ENCODE measurements around the gene GIPC3. TPM values are rescaled to one million over a fixed set of nuclear protein-coding genes. Genes with fewer than 3 reads are reported as not detected.
"Not testable (repeated sequence)": the region's sequence is repeated elsewhere in the genome, so short reads cannot be mapped to it uniquely, and the experiment has no call there.

The GIPC3 gene
- total RNA-seq, 1 donor from 2014 or later, result 0.16 TPM

DNA sequence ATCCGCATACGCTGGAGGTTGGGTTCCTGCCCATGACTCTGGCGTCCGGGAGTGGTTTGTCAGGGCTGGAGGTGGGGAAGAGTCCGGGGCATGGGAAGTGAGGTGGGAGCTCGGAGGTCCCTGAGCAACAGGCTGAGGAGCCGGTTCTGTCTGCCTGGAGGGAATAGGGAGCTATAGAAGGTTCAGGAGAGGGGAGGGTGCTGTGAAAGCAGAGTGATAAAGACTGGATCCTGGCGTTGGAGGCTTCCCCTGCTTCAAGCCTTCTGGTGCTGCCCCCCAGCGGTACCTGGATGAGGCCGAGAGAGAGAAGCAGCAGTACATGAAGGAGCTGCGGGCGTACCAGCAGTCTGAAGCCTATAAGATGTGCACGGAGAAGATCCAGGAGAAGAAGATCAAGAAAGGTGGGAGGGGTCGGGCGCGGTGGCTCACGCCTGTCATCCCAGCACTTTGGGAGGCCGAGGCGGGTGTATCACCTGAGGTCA lies 10.0 kb upstream of the GIPC3 start:
- Mint-ChIP-seq H3K9me3 (no peaks in the 10 kb centered on the region), H3K4me3 (ENCODE audit: low read depth) (no peak overlapping the region), H3K36me3 (ENCODE audit: low read depth) (peaks cover 15% of the 10 kb centered on the region), H3K4me1 (ENCODE audit: low read depth) (peaks cover 8% of the 10 kb centered on the region), H3K27me3 (ENCODE audit: low read depth) (no peaks in the 10 kb centered on the region), H3K27ac (no peak overlapping the region)
- DNase-seq (ENCODE audit: low spot score), result no peak
- intact Hi-C loops (cut with micrococcal nuclease), result no loop called here

DNA sequence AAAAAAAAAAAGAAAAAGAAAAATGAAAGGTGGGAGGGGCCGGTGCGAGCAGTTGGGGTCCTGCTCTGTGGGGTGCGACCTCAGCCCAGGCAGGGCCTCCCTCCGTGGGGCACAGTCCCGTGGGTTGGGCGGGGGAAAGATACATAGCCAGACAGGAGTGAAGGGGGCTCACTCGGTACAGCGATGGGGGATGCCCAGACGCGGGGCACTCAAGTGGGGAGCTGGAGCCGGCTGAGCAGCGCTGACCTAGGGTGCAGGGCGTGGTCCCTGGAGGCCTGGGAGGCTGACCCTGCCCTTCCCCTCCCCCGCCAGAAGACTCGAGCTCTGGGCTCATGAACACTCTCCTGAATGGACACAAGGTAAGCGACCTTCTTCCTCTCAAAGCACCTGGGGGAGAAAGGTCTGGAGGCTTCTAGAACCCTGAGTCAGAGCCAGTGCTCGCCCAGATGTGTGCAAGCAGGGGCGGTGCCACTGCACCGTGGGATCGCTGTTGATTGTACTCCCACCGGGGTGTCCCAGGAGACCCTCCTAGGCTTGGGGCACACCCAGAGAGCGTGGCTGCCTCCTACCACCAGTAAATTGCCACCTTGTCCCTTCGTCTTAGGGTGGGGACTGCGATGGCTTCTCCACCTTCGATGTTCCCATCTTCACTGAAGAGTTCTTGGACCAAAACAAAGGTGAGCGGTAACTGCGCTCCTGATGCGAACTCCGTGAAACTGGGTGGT lies 9.2 kb upstream of the GIPC3 start:
- Mint-ChIP-seq H3K9me3 (no peaks in the 10 kb centered on the region), H3K4me3 (ENCODE audit: low read depth) (no peak overlapping the region), H3K27ac (no peak overlapping the region), H3K4me1 (ENCODE audit: low read depth) (peaks cover 8% of the 10 kb centered on the region), H3K36me3 (ENCODE audit: low read depth) (peaks cover 15% of the 10 kb centered on the region), H3K27me3 (ENCODE audit: low read depth) (no peaks in the 10 kb centered on the region)
- DNase-seq (ENCODE audit: low spot score), result no peak
- intact Hi-C loops (cut with micrococcal nuclease), result no loop called here

DNA sequence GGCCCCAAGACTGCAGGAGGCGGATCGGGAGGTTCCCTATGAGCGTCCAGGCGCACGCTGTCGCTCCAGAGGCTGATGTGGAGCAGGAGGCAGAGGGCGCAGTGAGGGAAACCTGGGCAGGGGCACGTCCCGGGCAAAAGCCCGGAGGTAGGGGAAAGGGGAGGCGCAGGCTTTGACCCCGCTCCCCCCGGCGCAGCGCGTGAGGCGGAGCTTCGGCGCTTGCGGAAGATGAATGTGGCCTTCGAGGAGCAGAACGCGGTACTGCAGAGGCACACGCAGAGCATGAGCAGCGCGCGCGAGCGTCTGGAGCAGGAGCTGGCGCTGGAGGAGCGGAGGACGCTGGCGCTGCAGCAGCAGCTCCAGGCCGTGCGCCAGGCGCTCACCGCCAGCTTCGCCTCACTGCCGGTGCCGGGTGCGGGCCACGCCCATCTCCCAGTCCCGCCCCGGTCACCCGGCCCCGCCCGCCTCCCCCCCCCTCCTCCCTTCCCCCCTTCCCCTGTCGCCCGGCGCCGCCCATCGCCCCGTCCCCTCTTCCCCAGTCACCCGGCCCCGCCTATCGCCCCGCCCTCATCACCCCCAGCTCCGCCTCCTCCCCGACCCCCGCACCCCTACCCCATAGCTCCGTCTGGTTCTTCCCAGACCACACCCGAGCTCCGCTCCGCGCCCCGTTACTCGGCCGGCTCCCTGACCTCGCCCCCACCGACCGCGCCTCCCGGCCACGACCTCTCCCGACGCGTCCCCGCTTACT lies 8.4 kb upstream of the GIPC3 start:
- Mint-ChIP-seq H3K9me3 (no peaks in the 10 kb centered on the region), H3K27ac (no peak overlapping the region), H3K27me3 (ENCODE audit: low read depth) (no peaks in the 10 kb centered on the region), H3K4me1 (ENCODE audit: low read depth) (peaks cover 5% of the 10 kb centered on the region), H3K36me3 (ENCODE audit: low read depth) (peaks cover 15% of the 10 kb centered on the region), H3K4me3 (ENCODE audit: low read depth) (no peak overlapping the region)
- intact Hi-C loops (cut with micrococcal nuclease), result no loop called here
- no peak for DNase-seq (ENCODE audit: low spot score)

DNA sequence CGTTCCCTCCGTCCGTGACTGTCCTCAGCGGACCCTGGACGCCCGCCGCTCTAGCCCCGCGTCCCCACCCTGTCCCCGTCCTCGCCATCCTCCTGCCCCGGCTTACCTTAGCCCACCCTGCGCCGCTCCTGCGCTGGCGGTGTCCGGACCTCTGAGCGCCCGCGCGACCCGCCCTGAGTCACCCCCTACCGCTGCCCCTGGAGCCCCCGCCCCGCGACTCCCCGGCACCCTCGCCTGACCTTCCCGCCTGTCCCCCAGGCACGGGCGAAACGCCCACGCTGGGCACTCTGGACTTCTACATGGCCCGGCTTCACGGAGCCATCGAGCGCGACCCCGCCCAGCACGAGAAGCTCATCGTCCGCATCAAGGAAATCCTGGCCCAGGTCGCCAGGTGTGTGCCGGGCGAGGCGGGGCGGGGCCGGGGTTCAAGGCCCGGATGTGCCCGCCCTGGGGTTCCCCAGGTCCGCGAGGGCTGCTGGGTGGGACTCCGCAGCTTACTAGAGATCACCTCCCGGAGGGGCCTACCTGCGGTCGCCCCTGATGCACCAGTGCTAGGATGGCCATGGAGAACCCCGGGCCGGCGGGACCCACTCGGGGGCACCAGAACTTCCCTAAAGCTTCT lies 7.4 kb upstream of the GIPC3 start:
- intact Hi-C loops (cut with micrococcal nuclease), result no loop called here
- peaks cover 15% of the 10 kb centered on the region for H3K36me3 Mint-ChIP-seq (ENCODE audit: low read depth)
- H3K4me1 Mint-ChIP-seq (ENCODE audit: low read depth), result peaks cover 2% of the 10 kb centered on the region
- H3K27me3 Mint-ChIP-seq (ENCODE audit: low read depth), result no peaks in the 10 kb centered on the region
- H3K27ac Mint-ChIP-seq, result no peak overlapping the region
- DNase-seq (ENCODE audit: low spot score), result no peak
- no peak overlapping the region for H3K4me3 Mint-ChIP-seq (ENCODE audit: low read depth)
- no peaks in the 10 kb centered on the region for H3K9me3 Mint-ChIP-seq

DNA sequence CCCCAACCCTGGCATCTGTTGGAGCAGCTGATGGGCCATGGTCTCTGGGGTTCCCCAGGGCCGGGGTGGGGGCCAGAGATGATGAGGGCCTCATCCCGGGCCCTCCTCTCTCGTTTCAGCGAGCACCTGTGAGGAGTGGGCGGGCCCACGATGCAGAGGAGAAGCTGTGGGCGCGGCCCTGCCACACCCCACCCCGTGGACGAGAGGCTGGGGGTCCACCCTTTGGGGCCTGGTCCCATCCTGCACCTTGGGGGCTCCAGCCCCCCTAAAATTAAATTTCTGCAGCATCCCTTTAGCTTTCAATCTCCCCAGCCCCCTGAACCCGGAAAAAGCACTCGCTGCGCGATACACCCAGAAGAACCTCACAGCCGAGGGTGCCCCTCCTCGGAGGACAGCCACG lies 6.9 kb upstream of the GIPC3 start:
- H3K4me1 Mint-ChIP-seq (ENCODE audit: low read depth), result peaks cover 2% of the 10 kb centered on the region
- no peak overlapping the region for H3K4me3 Mint-ChIP-seq (ENCODE audit: low read depth)
- H3K9me3 Mint-ChIP-seq, result no peaks in the 10 kb centered on the region
- intact Hi-C loops (cut with micrococcal nuclease), result no loop called here
- peaks cover 15% of the 10 kb centered on the region for H3K36me3 Mint-ChIP-seq (ENCODE audit: low read depth)
- no peak for DNase-seq (ENCODE audit: low spot score)
- H3K27me3 Mint-ChIP-seq (ENCODE audit: low read depth), result peaks cover 1% of the 10 kb centered on the region
- H3K27ac Mint-ChIP-seq, result no peak overlapping the region

DNA sequence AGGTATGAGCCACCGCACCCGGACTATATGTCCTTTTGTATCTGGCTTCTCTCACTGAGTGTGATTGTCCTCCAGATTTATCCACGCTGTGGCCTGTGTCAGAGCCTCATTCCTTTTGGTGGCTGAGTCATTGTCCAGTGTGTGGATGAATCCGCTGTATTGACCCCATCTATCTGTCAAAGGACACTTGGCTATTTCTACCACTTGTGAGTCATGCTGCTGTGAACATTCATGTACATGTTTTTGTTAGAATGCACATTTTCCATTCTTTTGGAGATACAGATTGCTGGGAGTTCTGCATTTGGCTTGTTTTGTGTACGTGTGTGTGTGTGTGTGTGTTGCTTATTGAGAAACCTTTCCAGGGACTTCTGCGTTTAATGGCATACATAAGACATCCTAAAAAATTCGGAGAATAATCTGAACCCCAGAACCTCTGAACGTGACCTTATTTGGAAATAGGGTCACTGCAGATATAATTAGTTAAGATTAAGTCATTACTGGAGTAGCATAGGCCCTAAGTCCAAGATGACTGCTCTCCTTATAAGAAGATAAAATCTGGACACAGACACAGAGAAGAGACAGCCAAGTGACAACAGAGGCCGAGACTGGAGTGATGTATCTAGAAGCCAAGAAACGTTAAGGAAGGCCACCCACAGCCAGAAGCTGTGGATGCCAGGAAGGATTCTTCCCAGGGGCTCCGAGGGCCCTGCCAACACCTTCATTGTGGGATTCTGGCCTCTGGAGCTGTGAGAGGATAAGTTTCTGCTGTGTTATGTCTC lies 4.9 kb upstream of the GIPC3 start:
- Mint-ChIP-seq H3K9me3 (no peaks in the 10 kb centered on the region), H3K4me3 (ENCODE audit: low read depth) (no peak overlapping the region), H3K36me3 (ENCODE audit: low read depth) (peaks cover 5% of the 10 kb centered on the region), H3K4me1 (ENCODE audit: low read depth) (no peaks in the 10 kb centered on the region), H3K27ac (no peak overlapping the region), H3K27me3 (ENCODE audit: low read depth) (peaks cover 3% of the 10 kb centered on the region)
- intact Hi-C loops (cut with micrococcal nuclease), result no loop called here
- no peak for DNase-seq (ENCODE audit: low spot score)

DNA sequence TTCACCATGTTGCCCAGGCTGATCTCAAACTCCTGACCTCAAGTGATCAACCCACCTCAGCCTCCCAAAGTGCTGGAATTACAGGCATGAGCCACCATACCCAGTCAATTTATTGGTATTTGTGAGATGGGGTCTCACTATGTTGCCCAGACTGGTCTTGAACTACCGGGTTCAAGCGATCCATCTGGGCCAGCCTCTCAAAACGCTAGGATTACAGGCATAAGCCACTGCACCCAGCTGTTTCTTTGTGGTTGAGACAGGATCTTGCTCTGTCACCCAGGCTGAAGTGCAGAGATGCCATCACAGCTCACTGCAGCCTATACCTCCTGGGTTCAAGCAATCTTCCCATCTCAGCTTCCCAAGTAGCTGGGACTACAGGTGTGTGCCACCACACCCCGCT lies 3.5 kb upstream of the GIPC3 start:
- H3K4me1 Mint-ChIP-seq (ENCODE audit: low read depth); intact Hi-C loops (cut with micrococcal nuclease); DNase-seq (ENCODE audit: low spot score); H3K4me3 Mint-ChIP-seq (ENCODE audit: low read depth); H3K27me3 Mint-ChIP-seq (ENCODE audit: low read depth); H3K36me3 Mint-ChIP-seq (ENCODE audit: low read depth); H3K27ac Mint-ChIP-seq; H3K9me3 Mint-ChIP-seq: not testable (repeated sequence)

DNA sequence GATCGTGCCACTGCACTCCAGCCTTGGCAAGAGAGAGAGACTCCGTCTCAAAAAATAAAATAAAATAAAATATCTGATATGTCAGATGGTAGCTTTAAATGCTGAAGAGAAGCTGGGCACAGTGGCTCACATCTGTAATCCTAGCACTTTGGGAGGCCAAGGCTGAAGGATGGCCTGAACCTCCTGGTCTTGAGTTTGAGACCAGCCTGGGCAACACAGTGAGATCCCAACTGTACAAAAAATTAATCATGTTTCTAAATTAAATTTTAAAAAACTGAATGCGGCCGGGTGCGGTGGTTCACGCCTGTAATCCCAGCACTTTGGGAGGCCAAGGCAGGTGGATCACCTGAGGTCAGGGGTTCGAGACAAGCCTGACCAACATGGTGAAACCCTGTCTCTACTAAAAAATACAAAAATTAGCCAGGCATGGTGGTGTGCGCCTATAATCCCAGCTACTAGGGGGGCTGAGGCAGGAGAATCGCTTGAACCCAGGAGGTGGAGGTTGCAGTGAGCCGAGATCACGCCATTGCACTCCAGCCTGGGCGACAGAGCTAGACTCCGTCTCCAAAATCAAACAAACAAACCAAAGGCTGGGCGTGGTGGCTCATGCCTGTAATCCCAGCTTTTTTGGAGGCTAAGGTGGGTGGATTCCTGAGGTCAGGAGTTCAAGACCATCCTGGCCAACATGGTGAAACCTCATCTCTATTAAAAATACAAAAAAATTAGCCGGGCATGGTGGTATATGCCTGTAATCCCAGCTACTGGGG lies 1.1 kb upstream of the GIPC3 start:
- DNase-seq (ENCODE audit: low spot score); H3K27me3 Mint-ChIP-seq (ENCODE audit: low read depth); H3K9me3 Mint-ChIP-seq; H3K27ac Mint-ChIP-seq; H3K4me1 Mint-ChIP-seq (ENCODE audit: low read depth); H3K4me3 Mint-ChIP-seq (ENCODE audit: low read depth); H3K36me3 Mint-ChIP-seq (ENCODE audit: low read depth); intact Hi-C loops (cut with micrococcal nuclease): not testable (repeated sequence)

DNA sequence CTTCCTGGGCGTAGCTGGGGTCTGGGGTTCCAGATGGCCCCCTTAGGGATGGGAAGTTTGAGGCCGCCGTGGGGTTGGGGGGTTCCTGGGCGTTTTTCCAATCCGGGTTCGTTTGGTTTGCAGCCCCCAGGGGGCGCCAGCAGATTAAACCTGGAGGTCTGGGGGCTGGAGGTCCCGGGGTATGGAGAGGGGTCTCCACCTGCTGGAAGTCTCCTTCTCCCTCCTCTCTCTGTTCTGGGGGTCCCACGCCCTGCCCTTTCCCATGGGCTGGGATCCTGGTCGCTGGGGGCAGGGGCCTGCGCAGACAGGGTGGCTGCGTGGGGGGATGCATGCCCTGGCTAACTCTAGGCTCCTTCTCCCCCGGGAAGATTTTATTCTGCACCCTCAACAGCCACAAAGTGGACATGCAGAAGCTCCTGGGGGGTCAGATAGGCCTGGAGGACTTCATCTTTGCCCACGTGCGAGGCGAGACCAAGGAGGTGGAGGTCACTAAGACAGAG lies 899 bp downstream of the GIPC3 start:
- no peak overlapping the region for H3K4me3 Mint-ChIP-seq (ENCODE audit: low read depth)
- H3K9me3 Mint-ChIP-seq, result peaks cover 3% of the 10 kb centered on the region
- peaks cover 3% of the 10 kb centered on the region for H3K27me3 Mint-ChIP-seq (ENCODE audit: low read depth)
- no peaks in the 10 kb centered on the region for H3K36me3 Mint-ChIP-seq (ENCODE audit: low read depth)
- H3K27ac Mint-ChIP-seq, result no peak overlapping the region
- H3K4me1 Mint-ChIP-seq (ENCODE audit: low read depth), result no peaks in the 10 kb centered on the region
- intact Hi-C loops (cut with micrococcal nuclease), result no loop called here
- no peak for DNase-seq (ENCODE audit: low spot score)

DNA sequence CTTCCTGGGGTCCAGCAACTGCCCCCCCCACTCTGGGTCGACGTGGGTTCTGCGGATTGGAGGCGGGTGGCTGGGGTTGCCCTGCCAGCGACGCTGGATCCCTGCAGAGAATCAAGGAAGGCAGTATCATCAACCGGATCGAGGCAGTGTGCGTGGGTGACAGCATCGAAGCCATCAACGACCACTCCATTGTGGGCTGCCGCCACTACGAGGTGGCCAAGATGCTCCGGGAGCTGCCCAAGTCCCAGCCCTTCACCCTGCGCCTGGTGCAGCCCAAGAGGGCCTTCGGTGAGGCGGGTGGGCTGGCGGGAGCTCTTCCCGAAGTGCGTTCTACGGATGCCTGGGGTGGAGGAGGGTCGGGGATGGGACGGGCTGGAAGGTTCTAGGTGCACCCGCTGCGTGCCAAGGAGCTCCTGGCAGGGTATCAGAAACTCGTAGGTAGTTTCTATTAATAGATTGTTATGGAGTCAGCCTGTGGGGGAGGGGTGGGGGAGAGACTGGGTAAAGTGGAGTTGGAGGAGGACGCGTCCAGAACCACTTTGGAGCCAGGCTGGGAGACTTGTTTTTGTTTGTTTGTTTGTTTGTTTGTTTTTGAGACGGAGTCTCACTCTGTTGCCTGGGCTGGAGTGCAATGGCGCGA lies 1.5 kb downstream of the GIPC3 start:
- DNase-seq (ENCODE audit: low spot score), result no peak
- Mint-ChIP-seq H3K27ac (no peak overlapping the region), H3K9me3 (peaks cover 3% of the 10 kb centered on the region), H3K4me1 (ENCODE audit: low read depth) (no peaks in the 10 kb centered on the region), H3K4me3 (ENCODE audit: low read depth) (no peak overlapping the region), H3K36me3 (ENCODE audit: low read depth) (no peaks in the 10 kb centered on the region), H3K27me3 (ENCODE audit: low read depth) (peaks cover 3% of the 10 kb centered on the region)
- intact Hi-C loops (cut with micrococcal nuclease), result no loop called here

DNA sequence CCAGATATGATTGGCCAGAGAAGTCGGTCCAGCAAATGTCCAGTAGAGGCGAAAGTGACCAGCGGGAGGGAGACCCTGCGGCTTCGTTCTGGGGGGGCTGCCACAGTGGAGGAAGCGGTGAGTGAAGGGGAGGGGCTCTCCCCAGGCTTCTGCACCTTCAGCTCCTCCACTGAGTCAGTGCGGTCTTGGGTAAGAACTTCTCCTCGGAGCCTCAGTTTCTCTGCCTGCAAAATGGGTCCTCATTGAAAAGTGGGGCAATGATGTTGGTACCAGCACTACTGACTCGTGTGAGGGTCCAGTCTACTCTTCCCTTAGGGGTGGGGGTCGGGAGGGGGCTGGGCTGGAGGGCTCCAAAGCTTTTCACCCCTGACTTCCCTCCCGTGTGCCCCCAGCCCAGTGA lies 4.2 kb downstream of the GIPC3 start:
- Mint-ChIP-seq H3K9me3 (peaks cover 3% of the 10 kb centered on the region), H3K4me3 (ENCODE audit: low read depth) (no peak overlapping the region), H3K27ac (no peak overlapping the region), H3K36me3 (ENCODE audit: low read depth) (no peaks in the 10 kb centered on the region), H3K27me3 (ENCODE audit: low read depth) (no peaks in the 10 kb centered on the region), H3K4me1 (ENCODE audit: low read depth) (no peaks in the 10 kb centered on the region)
- DNase-seq (ENCODE audit: low spot score), result no peak
- intact Hi-C loops (cut with micrococcal nuclease), result no loop called here

DNA sequence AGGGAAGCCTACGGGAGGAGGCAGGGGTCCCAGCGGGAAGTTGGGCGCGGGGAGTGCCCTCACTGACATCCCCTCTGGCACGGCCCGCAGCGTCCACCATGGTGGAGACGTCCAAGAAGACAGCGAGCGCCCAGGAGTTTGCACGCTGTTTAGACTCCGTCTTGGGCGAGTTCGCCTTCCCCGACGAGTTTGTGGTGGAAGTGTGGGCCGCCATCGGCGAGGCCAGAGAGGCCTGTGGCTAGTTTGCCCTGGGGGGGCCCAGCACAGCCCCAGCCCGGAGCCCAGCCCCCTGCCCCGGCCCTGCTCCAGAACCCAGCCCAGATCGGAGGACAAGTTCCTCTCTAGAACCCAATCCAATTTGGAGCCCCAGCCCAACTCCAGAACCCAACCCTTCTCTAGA lies 4.7 kb downstream of the GIPC3 start:
- H3K4me1 Mint-ChIP-seq (ENCODE audit: low read depth), result no peaks in the 10 kb centered on the region
- no peak for DNase-seq (ENCODE audit: low spot score)
- H3K36me3 Mint-ChIP-seq (ENCODE audit: low read depth), result no peaks in the 10 kb centered on the region
- peaks cover 3% of the 10 kb centered on the region for H3K9me3 Mint-ChIP-seq
- intact Hi-C loops (cut with micrococcal nuclease), result no loop called here
- H3K4me3 Mint-ChIP-seq (ENCODE audit: low read depth), result no peak overlapping the region
- H3K27ac Mint-ChIP-seq, result no peak overlapping the region
- H3K27me3 Mint-ChIP-seq (ENCODE audit: low read depth), result no peaks in the 10 kb centered on the region
